ENCODE measurements around the gene NR2F2.

DNA sequence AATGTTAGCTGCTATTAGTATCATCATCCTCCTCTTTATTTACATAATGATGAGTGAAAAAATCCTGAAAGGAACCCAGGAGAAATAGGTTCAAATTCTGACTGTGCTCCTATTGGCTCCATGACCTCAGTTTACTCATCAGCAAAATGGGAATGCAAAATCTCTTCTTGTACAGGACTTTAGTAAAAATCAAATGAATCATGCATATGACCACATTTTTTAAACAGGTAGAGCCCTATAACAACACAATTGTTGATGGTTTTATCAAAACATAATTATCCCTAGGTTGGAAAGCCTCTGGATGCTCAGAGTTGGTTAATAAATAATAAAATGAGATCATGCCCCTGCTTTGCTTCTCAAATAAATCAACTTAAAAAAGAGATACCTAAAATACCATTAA is 16.0 kb upstream of the NR2F2 start:
- TF ChIP-seq POLR2AphosphoS5 (IDR thresholded peaks at IDR 0.05) (no peak), CTCF (IDR thresholded peaks at IDR 0.05 in 8 of 11, conservative IDR thresholded peaks at IDR 0.05 in 3 of 11) (no peak), POLR2A (IDR thresholded peaks at IDR 0.05) (no peak)

Data from spleen (tissue), 7 donors.